GM12878 (cell line): Measurements from ENCODE around the gene SLC4A8. TPM values are rescaled to one million over a fixed set of nuclear protein-coding genes. Genes with fewer than 3 reads are reported as not detected.

Experiments
- ATAC-seq: fragments of 200-7000 bp; cut with Tn5 transposase; 3 replicates; pipeline ENCODE4 v1.9.1; 2020; ENCODE audit warnings: mild to moderate bottlenecking, moderate library complexity
- BruUV-seq: library from RNA; stranded (reverse); fragments of 400-500 nt; replicated peaks from 2 replicates; lab custom pipeline; 2021; lab: Mats Ljungman, UMichigan
- CTCF ChIA-PET: fragments of 300-600 bp; sonication (Branson Sonifier 250); formaldehyde crosslinking; extraction: SDS; loops from one replicate; lab custom pipeline; 2021; ENCODE audit warnings: inconsistent platforms; lab: Yijun Ruan, JAX
- POLR2A ChIA-PET: fragments of 350-600 bp; formaldehyde crosslinking; extraction: SDS; loops from one replicate; lab custom pipeline; 2021; ENCODE audit warnings: inconsistent platforms; lab: Charles Lee
- RAD21 ChIA-PET: fragments of 300-600 bp; sonication (Branson Sonifier 250); formaldehyde crosslinking; loops from one replicate; lab custom pipeline; 2023; ENCODE audit warnings: antibody characterized with exemption; ENCODE audit not compliant: unreplicated experiment; lab: Charles Lee
- SMC1A ChIA-PET: fragments of 300-600 bp; sonication (Branson Sonifier 250); formaldehyde crosslinking; loops from one replicate; lab custom pipeline; 2023; ENCODE audit not compliant: unreplicated experiment, uncharacterized antibody; lab: Charles Lee
- DNase-seq: peaks from one replicate; pipeline ENCODE4 v3.0.0-alpha.2; 2011; ENCODE audit warnings: low read depth, low spot score
- FAIRE-seq: peaks from 3 replicates; lab custom pipeline; 2011; peaks lifted over from hg19 to GRCh38; lab: Jason Lieb, UNC
- H2AFZ ChIP-seq: 2 replicates; pipeline ENCODE4 v1.6.0; 2011; ENCODE audit warnings: low read depth, low read length, control low read depth; ENCODE audit not compliant: control insufficient read depth
- H3K27ac ChIP-seq: 2 replicates; pipeline ENCODE4 v1.5.1; 2011; ENCODE audit warnings: control low read depth; ENCODE audit not compliant: control insufficient read depth, insufficient read depth
- H3K27me3 ChIP-seq, 2 experiments: replicated peaks in 1 of 2; 2 replicates each; pipeline versions ENCODE4 v1.6.0 to v1.6.1; 2011; ENCODE audit warnings: low read length in 1 of 2; ENCODE audit not compliant: control insufficient read depth in 2 of 2, insufficient read depth in 2 of 2
- H3K36me3 ChIP-seq, 2 experiments: 2 replicates each; pipeline ENCODE4 v1.5.1; 2011; ENCODE audit warnings: low read length in 1 of 2; ENCODE audit not compliant: control insufficient read depth in 2 of 2, insufficient read depth in 2 of 2
- H3K4me1 ChIP-seq: 2 replicates; pipeline ENCODE4 v1.6.1; 2011; ENCODE audit warnings: mild to moderate bottlenecking, low read length, moderate library complexity, mixed read lengths; ENCODE audit not compliant: control insufficient read depth, insufficient read depth
- H3K4me2 ChIP-seq: 2 replicates; pipeline ENCODE4 v1.6.0; 2011; ENCODE audit warnings: control low read depth; ENCODE audit not compliant: control insufficient read depth, insufficient read depth
- H3K4me3 ChIP-seq: fragments of 200-600 bp; sonication (generic); 2 replicates; pipeline ENCODE4 v1.5.1; 2016
- H3K79me2 ChIP-seq: 2 replicates; pipeline ENCODE4 v1.6.0; 2011; ENCODE audit warnings: low read length; ENCODE audit not compliant: control insufficient read depth, insufficient read depth
- H3K9ac ChIP-seq: 2 replicates; pipeline ENCODE4 v1.8.0; 2011; ENCODE audit warnings: low read length, control low read depth, mixed read lengths; ENCODE audit not compliant: control insufficient read depth, insufficient read depth
- H3K9me3 ChIP-seq: replicated peaks from 3 replicates; pipeline ENCODE4 v1.5.1; 2011; ENCODE audit warnings: mild to moderate bottlenecking, low read length; ENCODE audit not compliant: control insufficient read depth, insufficient read depth
- H4K20me1 ChIP-seq: 2 replicates; pipeline ENCODE4 v1.6.0; 2011; ENCODE audit not compliant: control insufficient read depth, insufficient read depth
- BCL11A ChIP-seq: IDR thresholded peaks from 2 replicates; pipeline ENCODE4 v1.6.1; 2011; ENCODE audit warnings: low read depth, low read length
- CHD1 ChIP-seq: IDR thresholded peaks from 2 replicates; pipeline ENCODE4 v1.6.1; 2012; ENCODE audit warnings: low read depth, low read length, improper control_type of control experiment
- EED ChIP-seq: sonication (generic); IDR thresholded peaks from 2 replicates; pipeline ENCODE4 v1.6.1; 2016; ENCODE audit warnings: antibody characterized with exemption, low read depth
- HCFC1 ChIP-seq: fragments of 150-350 bp; IDR thresholded peaks from 2 replicates; pipeline ENCODE4 v1.6.1; 2014; ENCODE audit warnings: low read length
- HDAC6 ChIP-seq: fragments of 200-600 bp; sonication (generic); IDR thresholded peaks from one replicate; pipeline ENCODE4 v1.8.0; 2017; ENCODE audit warnings: antibody characterized with exemption; ENCODE audit not compliant: unreplicated experiment
- MEF2A ChIP-seq: IDR thresholded peaks from 2 replicates; pipeline ENCODE4 v1.6.1; 2011; ENCODE audit warnings: low read depth, mild to moderate bottlenecking, low read length, moderate library complexity; ENCODE audit not compliant: insufficient read depth
- MTA2 ChIP-seq: fragments of 450-650 bp; IDR thresholded peaks from 2 replicates; pipeline ENCODE4 v1.6.1; 2016; ENCODE audit warnings: low read depth, mild to moderate bottlenecking, moderate library complexity
- RUNX3 ChIP-seq: IDR thresholded peaks from 2 replicates; pipeline ENCODE4 v1.6.1; 2012; ENCODE audit warnings: low read length, inconsistent platforms
- TAF1 ChIP-seq: IDR thresholded peaks from 2 replicates; pipeline ENCODE4 v1.6.1; 2011; ENCODE audit warnings: mild to moderate bottlenecking, low read depth, low read length, borderline replicate concordance
- ZNF274 ChIP-seq: IDR thresholded peaks from one replicate; pipeline ENCODE4 v1.8.0; 2011; ENCODE audit not compliant: insufficient read length, insufficient read depth
- in situ Hi-C: fragments of 300-500 bp; cut with MboI; formaldehyde crosslinking; loops from 9 replicates; pipeline ENCODE4 v1.14.3; 2018; ENCODE audit warnings: mixed read lengths
- intact Hi-C: fragments of 100-400 bp; cut with micrococcal nuclease; formaldehyde crosslinking; loops from one replicate; pipeline ENCODE4 v1.14.2; 2022; ENCODE audit not compliant: unreplicated experiment
- polyA plus RNA-seq, 11 experiments: library from polyadenylated mRNA; depleted of rRNA in 4 of 11; unstranded in 6 of 11; stranded (reverse) in 5 of 11; fragments of >200 nt; fragmentation: Nextera tagmentation in 4 of 11; fragmentation: Illumina TruSeq in 1 of 11; extraction: Ambion mirVana in 4 of 11; extraction: Trizol in 1 of 11; gene quantifications; 1 replicate in 1 of 11; 2 replicates in 10 of 11; pipeline versions ENCODE4 v1.2.1 to v1.2.3, GENCODE V29; 2011 to 2016; ENCODE audit warnings: inconsistent platforms in 2 of 11, missing spikeins in 2 of 11, low read depth in 1 of 11
- total RNA-seq, 4 experiments: library from RNA; depleted of rRNA in 3 of 4; stranded (reverse); fragments of >200 nt in 3 of 4; fragmentation: Illumina TruSeq in 1 of 4; extraction: Trizol in 1 of 4; gene quantifications; 2 replicates each; pipeline versions ENCODE4 v1.2.1 to v1.2.3, GENCODE V29; 2013 to 2021
- TF ChIP-seq, protein P1 (sequence below): fragments of 450-650 bp; IDR thresholded peaks from 2 replicates; pipeline ENCODE4 v1.6.1; 2017; ENCODE audit warnings: mild to moderate bottlenecking, moderate library complexity
- TF ChIP-seq, protein P2 (sequence below): IDR thresholded peaks from 2 replicates; pipeline ENCODE4 v1.6.1; 2011; ENCODE audit warnings: mild to moderate bottlenecking, low read depth, low read length, moderate library complexity; ENCODE audit not compliant: insufficient replicate concordance
- TF ChIP-seq, protein P3 (sequence below): fragments of 450-650 bp; IDR thresholded peaks from 2 replicates; pipeline ENCODE4 v1.6.1; 2017; ENCODE audit warnings: mild to moderate bottlenecking
- TF ChIP-seq, protein P4 (sequence below): fragments of 450-650 bp; IDR thresholded peaks from 2 replicates; pipeline ENCODE4 v1.6.1; 2017; ENCODE audit warnings: antibody characterized with exemption, mild to moderate bottlenecking, moderate library complexity

Gene SLC4A8
- total and polyA plus RNA-seq, 10 of the 15 experiments (the other 5 are each of a cell fraction or from before 2014, with no cell fraction given) = 1.4 to 7.7 (median 3.7) TPM

DNA sequence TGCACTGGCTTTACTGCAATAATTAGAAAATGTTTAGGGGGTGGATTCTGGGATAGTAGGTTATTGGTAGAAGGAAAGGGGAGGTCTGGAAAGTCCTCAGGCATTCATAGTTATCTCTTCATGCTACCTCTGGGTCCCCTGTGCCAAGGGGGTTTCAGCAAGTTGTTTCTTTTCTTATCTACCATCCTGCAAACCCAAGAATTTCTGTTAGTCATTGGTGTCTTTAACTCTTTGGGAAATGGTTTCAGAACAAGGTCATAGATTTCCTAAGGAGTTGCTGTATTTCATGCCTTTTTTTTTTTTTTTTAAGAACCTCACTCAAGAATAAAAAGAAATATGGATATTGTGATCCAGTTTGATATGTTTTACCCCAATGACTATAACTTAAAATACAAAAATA, 63.6 kb downstream of the SLC4A8 start:
- ChIA-PET SMC1A (no interaction called here), RAD21 (no interaction called here), CTCF (interaction anchor here (0.6 kb wide), 1 partner anchor 10 kb away, joined by 3 read pairs; no protein-coding TSS in a partner anchor), POLR2A (no interaction called here)
- Histone ChIP-seq H3K9me3 (no peaks in the 10 kb centered on the region), H3K4me3 (no peak overlapping the region), H3K9ac (no peak overlapping the region), H3K27ac (no peak overlapping the region), H2AFZ (no peak overlapping the region), H3K27me3 (no peaks in the 10 kb centered on the region), H3K79me2 (no peaks in the 10 kb centered on the region), H3K4me1 (no peaks in the 10 kb centered on the region), H4K20me1 (no peaks in the 10 kb centered on the region), H3K4me2 (no peak overlapping the region), H3K36me3 (no peaks in the 10 kb centered on the region)
- DNase-seq (no peak), ATAC-seq (no peak), FAIRE-seq (no peak)
- no TSS peak for BruUV-seq
- in situ Hi-C loops (no loop called here), intact Hi-C loops (no loop called here)
- TF ChIP-seq, protein P1, sequence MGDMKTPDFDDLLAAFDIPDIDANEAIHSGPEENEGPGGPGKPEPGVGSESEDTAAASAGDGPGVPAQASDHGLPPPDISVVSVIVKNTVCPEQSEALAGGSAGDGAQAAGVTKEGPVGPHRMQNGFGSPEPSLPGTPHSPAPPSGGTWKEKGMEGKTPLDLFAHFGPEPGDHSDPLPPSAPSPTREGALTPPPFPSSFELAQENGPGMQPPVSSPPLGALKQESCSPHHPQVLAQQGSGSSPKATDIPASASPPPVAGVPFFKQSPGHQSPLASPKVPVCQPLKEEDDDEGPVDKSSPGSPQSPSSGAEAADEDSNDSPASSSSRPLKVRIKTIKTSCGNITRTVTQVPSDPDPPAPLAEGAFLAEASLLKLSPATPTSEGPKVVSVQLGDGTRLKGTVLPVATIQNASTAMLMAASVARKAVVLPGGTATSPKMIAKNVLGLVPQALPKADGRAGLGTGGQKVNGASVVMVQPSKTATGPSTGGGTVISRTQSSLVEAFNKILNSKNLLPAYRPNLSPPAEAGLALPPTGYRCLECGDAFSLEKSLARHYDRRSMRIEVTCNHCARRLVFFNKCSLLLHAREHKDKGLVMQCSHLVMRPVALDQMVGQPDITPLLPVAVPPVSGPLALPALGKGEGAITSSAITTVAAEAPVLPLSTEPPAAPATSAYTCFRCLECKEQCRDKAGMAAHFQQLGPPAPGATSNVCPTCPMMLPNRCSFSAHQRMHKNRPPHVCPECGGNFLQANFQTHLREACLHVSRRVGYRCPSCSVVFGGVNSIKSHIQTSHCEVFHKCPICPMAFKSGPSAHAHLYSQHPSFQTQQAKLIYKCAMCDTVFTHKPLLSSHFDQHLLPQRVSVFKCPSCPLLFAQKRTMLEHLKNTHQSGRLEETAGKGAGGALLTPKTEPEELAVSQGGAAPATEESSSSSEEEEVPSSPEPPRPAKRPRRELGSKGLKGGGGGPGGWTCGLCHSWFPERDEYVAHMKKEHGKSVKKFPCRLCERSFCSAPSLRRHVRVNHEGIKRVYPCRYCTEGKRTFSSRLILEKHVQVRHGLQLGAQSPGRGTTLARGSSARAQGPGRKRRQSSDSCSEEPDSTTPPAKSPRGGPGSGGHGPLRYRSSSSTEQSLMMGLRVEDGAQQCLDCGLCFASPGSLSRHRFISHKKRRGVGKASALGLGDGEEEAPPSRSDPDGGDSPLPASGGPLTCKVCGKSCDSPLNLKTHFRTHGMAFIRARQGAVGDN = no peak
- no peak for TF ChIP-seq CHD1
- no peak for TF ChIP-seq EED
- TF ChIP-seq, protein P2, sequence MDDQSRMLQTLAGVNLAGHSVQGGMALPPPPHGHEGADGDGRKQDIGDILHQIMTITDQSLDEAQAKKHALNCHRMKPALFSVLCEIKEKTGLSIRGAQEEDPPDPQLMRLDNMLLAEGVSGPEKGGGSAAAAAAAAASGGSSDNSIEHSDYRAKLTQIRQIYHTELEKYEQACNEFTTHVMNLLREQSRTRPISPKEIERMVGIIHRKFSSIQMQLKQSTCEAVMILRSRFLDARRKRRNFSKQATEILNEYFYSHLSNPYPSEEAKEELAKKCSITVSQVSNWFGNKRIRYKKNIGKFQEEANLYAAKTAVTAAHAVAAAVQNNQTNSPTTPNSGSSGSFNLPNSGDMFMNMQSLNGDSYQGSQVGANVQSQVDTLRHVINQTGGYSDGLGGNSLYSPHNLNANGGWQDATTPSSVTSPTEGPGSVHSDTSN = no peak
- no peak for TF ChIP-seq HDAC6
- TF ChIP-seq, protein P3, sequence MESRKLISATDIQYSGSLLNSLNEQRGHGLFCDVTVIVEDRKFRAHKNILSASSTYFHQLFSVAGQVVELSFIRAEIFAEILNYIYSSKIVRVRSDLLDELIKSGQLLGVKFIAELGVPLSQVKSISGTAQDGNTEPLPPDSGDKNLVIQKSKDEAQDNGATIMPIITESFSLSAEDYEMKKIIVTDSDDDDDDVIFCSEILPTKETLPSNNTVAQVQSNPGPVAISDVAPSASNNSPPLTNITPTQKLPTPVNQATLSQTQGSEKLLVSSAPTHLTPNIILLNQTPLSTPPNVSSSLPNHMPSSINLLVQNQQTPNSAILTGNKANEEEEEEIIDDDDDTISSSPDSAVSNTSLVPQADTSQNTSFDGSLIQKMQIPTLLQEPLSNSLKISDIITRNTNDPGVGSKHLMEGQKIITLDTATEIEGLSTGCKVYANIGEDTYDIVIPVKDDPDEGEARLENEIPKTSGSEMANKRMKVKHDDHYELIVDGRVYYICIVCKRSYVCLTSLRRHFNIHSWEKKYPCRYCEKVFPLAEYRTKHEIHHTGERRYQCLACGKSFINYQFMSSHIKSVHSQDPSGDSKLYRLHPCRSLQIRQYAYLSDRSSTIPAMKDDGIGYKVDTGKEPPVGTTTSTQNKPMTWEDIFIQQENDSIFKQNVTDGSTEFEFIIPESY = no peak
- TF ChIP-seq MTA2 = no peak
- TF ChIP-seq HCFC1 = no peak
- TF ChIP-seq ZNF274 = no peak
- no peak for TF ChIP-seq MEF2A
- TF ChIP-seq, protein P4, sequence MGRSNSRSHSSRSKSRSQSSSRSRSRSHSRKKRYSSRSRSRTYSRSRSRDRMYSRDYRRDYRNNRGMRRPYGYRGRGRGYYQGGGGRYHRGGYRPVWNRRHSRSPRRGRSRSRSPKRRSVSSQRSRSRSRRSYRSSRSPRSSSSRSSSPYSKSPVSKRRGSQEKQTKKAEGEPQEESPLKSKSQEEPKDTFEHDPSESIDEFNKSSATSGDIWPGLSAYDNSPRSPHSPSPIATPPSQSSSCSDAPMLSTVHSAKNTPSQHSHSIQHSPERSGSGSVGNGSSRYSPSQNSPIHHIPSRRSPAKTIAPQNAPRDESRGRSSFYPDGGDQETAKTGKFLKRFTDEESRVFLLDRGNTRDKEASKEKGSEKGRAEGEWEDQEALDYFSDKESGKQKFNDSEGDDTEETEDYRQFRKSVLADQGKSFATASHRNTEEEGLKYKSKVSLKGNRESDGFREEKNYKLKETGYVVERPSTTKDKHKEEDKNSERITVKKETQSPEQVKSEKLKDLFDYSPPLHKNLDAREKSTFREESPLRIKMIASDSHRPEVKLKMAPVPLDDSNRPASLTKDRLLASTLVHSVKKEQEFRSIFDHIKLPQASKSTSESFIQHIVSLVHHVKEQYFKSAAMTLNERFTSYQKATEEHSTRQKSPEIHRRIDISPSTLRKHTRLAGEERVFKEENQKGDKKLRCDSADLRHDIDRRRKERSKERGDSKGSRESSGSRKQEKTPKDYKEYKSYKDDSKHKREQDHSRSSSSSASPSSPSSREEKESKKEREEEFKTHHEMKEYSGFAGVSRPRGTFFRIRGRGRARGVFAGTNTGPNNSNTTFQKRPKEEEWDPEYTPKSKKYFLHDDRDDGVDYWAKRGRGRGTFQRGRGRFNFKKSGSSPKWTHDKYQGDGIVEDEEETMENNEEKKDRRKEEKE = no peak
- TF ChIP-seq TAF1 = no peak
- TF ChIP-seq RUNX3 = no peak
- TF ChIP-seq BCL11A = no peak
